GM18511 (cell line): ENCODE results near the gene ELOA.
"Not testable (repeated sequence)": the region's sequence is repeated elsewhere in the genome, so short reads cannot be mapped to it uniquely, and the experiment has no call there.

Experiments used
- ATAC-seq: cut with Tn5 transposase; IDR thresholded peaks from one replicate; pipeline ENCODE4 v1.9.1; 2021; ENCODE audit warnings: mild to moderate bottlenecking, moderate library complexity; ENCODE audit not compliant: unreplicated experiment

Gene ELOA

DNA sequence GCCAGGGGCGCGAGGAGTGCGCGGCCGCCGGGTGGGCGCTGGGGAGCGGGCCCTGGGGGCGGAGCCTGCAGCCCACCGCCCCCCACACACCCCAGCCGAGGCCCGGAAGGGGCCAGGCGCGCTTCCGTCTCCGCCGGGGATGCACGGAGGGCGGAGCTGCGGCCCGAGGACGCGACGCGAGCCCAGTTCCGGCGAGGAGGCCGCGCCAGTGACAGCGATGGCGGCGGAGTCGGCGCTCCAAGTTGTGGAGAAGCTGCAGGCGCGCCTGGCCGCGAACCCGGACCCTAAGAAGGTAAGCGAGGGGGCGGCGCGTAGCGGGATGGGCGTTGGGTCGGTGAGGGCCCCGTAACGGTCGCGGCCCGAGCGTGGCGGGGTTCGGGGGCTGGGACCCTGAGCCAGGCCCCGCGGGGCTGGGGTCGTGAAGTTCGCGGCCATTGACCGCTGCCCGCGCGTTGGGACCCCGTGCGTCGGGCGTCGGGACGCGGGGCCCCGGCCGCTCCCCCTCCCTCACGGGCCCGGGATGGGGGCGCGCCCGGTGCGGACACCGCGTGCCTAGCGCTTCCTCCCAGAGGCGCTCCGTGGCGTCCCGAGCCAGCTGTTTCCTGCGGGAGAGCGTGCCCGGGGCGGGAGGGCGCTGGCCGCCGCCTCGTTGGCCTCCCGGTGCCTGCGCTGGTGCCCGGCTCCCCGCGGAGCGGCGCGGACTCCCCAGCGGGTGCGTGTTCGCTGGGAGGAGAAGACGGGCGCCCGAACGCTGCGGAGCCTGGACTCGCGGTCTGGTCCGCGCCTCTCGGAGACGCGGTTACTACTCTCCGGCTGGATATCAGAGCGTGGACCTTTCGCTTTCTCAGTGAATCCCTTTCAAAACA is at the start of gene ELOA:
TSS of gene ELOA (plus strand) at position 185 of the 866 bp plus-strand sequence. CDS start at position 218, 33 bp downstream.
- ATAC-seq, result peak; percentile 84

DNA sequence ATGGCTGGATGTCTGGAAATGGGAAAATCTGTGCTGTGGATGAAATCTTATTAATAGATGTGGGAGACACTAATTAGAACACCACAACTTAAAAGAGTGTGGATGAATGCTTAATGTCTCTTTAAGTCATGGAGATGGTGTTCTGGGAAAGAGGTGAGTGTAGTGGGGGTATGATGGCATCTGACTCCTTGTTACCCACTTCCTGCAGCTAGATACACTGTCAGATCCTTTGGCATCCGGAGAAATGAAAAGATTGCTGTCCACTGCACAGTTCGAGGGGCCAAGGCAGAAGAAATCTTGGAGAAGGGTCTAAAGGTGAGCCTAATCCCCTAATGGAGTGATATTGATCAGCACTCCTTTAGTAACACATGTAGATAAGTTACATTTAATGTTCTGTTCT is 49.7 kb upstream of the ELOA start:
- no peak for ATAC-seq

DNA sequence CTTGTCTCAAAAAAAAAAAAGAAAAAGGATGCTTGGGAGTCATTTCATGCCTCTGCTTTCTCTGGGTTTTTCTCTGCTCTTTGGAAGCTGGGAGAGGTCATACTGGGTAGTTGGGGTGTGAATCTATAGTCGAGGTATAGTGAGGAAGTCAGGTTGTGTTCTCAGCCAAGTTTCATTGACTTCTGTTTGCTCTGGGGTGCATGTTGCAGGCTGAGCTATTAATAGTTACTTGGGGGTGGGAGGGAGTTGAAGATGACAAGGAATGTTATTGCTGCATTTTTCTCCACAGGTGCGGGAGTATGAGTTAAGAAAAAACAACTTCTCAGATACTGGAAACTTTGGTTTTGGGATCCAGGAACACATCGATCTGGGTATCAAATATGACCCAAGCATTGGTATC is 48.9 kb upstream of the ELOA start:
- ATAC-seq, result no peak

DNA sequence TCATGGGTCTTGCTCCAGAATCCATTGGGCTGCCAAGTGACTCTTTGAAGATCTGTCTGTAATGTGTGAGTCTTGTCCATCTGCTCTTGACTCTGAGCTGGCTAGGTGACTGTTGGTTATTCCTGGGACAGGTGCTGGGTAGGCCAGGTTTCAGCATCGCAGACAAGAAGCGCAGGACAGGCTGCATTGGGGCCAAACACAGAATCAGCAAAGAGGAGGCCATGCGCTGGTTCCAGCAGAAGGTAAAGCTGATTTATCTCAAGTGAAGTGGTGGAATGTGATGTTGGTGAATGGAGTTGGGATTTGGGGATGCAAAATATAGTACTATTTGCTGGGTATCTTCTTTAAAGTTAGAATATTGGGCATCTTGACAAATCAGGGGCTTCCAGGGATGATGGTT is 47.6 kb upstream of the ELOA start:
- ATAC-seq, result no peak

DNA sequence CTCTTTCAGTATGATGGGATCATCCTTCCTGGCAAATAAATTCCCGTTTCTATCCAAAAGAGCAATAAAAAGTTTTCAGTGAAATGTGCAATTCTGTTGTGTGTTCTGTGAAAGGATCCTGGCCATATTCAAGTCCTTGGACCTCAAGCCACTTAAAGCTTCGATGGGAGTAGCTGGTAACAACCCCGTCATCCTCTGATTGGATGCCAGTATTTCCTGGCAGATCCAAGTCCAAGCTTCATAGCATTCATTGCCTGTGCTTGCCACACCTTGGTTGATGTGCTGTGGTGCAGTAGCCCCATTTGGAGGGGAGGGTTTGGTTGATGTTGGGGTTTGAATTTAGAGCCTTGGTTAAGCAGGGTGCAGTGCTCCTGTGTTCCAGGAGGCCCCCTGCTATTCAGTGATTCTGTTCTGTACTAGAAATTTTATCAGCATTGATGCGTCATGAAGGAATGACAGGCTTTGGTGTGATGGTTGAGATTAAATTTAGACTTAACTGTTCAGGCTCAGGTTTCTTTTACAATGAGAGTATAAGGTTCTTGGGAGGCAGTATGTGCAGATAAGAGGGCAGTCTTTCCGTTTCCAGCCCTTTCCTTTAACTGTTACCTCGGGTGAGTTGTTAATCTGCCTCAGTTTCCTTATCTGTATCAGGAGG is 46.8 kb upstream of the ELOA start:
- no peak for ATAC-seq

GRCh38 chr1:23698466-23698865 is 44.8 kb upstream of the ELOA start:
- ATAC-seq, result no peak

GRCh38 chr1:23699280-23700179 is 43.7 kb upstream of the ELOA start:
- no peak for ATAC-seq

DNA sequence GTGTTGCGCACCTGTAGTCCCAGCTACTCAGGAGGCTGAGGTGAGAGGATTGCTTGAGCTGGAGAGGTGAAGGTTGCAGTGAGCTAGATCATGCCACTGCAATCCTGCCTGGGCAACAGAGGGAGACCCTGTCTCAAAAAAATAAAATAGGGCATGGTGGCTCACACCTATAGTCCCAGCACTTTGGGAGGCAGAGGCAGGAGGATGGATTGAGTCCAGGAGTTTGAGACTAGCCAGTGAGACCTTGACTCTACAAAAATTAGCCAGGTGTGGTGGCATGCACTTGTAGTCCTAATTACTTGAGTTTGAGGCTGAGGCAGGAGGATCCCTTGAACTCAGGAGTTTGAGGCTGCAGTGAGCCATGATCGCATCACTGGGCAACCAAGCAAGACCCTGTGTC is 42.0 kb upstream of the ELOA start:
- no peak for ATAC-seq

- no peak for ATAC-seq
Measured at GRCh38 chr1:23701996-23702395, 41.3 kb upstream of the ELOA start.

GRCh38 chr1:23704834-23705495 is 38.3 kb upstream of the ELOA start:
- ATAC-seq, result no peak

DNA sequence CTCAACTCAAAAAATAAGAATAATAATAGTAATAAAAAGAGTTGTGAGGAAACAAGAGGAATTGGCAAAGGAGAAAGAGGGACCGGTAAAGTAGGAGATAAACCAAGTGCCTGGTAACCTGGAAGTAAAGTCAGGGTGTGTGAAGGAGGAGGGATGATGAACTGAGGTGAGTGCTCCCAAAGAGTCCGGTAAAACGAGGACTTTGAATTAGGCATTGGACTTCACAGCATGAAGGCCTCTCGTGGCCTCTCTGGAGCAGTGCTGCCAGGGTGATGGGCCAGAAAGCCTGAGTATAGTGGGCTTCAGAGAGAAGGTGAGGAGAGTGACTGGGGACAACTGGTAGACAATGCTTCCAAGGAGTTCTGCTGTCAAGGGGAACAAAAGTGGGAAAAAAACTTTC is 34.0 kb upstream of the ELOA start:
- ATAC-seq, result no peak

GRCh38 chr1:23718482-23718881 is 24.8 kb upstream of the ELOA start:
- no peak for ATAC-seq

DNA sequence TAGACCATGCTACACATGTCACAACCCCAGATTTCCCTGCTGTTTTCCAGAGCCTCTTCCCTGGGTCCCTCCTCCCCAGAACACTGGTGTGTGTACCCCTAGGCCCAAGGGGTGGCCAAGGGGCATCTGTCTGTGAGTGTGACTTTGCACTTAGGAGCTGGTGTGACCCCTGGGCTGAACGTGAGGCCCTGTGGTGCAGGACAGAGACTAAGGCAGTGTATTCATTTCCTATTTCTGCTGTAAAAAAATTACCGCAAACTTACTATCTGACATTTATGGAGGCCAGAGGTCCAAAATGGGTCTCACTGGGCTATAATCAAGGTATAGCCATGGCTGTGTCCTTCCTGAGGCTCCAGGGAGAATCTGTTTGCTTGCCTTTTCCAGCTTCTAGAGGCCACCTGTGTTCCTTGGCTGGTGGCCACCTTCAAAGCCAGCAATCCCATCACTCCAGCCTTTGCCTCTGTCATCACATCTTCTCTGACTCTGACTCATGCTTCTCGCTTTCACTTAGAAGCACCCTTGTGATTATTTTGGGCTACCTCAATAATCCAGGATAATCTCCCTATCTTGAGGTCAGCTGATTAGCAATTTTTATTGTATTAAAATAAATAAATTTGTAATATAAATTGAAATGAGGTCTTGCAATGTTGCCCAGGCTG is 24.0 kb upstream of the ELOA start:
- no peak for ATAC-seq

DNA sequence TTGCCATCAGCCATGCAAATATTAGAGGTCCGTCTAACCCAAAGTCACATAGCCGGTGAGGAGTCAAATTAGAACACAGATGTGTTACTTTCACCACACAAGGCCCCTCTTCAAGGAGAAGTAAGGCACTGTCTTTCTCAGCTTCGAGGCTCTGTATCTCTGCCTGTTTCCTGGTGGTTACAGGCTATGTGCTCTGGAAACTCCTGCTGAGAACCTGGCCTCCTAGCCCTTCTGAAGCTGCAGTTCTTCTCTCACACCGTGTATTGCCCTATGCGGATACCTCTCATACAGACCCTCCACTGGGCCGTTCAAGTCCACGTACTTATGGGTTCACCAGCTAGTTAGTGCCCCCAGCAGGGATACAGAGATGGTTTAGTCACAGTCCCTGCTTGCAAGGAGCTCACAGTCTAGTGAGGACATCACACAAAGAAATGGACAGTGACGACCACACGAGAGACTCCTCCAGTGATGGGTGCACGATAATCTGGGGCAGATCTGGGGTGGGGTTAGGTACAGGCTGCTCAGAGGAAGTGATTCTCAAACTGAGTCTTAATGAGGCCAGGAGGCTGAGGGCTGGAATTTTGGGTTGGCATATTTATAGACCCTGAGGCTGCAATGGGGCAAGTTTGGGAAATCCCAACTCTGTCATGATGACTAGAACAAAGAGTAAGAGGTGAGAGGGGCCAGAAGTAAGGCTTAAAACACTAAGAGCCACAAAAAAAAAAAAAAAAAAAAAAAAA is 22.8 kb upstream of the ELOA start:
- peak; percentile 69 for ATAC-seq

DNA sequence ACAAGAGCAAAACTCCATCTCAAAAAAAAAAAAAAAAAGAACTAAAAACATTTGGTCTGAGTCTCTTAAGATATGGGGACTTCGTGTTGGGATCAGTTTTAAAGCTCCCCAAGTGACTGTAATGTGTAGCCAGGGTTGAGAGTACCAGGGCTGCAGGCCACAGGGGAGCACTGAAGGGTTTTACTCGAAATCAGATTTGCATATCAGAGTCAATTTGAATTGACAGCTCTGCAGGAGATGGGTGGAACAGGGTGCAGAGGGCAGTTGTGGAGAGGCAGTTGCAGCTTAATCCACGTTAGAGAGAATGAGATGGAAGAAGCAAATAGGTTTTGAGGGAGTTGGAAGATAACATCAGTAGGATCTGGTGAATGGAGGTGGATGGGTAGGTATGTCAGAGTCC is 20.6 kb upstream of the ELOA start:
- no peak for ATAC-seq

- no peak for ATAC-seq
Measured at GRCh38 chr1:23726686-23727085, 16.6 kb upstream of the ELOA start.

DNA sequence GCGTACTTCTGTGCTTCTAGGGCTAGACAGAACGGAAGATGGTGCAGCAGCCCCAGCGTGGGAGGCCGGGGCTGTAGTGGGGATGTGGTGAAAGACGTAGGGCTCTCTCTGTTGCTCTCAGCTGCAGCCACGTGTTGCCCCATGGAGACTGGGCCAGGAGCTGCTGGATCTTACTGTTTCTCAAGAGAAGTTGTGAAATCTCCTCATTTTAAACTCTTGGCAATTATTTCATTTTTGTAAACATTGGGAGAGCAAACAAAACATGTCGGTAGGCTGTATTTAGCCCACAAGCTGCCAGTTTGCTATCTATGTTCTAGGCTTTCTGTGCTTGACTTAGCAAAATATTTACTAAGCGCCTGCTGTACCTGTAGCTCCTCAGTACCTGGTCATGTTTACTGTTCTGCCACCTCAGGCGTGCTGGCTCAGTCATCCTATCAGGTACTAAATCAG is 15.9 kb upstream of the ELOA start:
- no peak for ATAC-seq

DNA sequence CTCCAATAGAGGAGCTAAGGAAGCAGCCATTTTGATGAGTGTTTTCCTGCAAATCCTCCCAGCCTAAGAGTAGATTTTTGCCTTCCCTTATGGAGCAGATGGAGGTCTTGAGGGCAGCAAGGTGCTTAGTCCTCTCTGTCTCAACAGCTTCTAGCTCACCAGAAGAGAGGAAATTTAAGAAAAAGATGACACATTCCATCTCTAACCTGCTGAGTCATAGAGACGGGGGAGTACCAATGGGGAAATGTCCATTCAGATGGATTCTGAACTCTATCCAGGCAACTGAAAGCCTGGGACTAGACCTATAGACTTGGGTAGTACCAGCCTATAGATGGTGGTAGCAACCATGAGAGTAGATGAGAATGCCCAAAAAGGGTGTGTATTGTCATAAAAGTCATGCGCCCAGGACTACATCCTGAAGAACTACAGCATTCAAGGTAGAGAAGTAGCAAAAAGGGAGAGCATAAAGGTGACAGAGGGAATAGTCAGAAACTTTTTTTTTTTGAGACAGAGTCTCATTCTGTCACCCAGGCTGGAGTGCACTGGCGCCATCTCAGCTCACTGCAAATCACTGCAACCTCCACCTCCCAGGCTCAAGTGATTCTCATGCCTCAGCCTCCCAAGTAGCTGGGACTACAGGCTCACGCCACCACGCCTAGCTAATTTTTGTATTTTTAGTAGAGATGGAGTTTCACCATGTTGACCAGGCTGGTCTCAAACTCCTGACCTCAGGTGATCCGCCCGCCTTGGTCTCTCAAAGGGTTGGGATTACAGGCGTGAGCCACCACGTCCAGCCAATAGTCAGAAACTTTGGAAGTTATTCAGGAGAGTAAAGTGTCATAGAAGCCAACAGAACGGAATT is 10.7 kb upstream of the ELOA start:
- ATAC-seq, result no peak

DNA sequence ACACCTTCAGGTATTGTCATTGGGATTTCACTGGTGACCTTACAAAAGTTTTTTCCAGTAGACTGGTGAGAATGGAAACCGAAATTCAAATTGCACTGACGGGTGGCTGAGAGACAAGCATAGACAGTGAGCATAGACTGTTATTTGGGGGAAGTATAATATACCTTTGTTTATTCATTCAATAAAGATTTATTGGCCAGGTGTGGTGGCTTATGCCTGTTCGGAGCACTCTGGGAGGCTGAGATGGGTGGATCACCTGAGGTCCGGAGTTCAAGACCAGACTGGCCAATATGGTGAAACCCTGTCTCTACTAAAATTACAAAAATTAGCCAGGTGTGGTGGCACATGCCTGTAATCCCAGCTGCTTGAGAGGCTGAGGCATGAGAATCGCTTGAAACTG is 10.0 kb upstream of the ELOA start:
- ATAC-seq, result not testable (repeated sequence)
